Activated CD8-positive, alpha-beta T cell treated with anti-CD3 and anti-CD28 coated beads, Interleukin-2, amount 10 ng/mL, durations not matched to agents 7 days and 5 days (primary cell): ENCODE data around the gene MVB12A. TPM values are rescaled to one million over a fixed set of nuclear protein-coding genes. Genes with fewer than 3 reads are reported as not detected.

Experiments
- ATAC-seq: fragments of 150-1000 bp; cut with Tn5 transposase; one replicate; pipeline ENCODE4 v1.10.0; 2021; ENCODE audit warnings: moderate library complexity
- CTCF ChIA-PET: fragments of 350-600 bp; sonication (Branson Sonifier 250); formaldehyde crosslinking; loops from one replicate; lab custom pipeline; 2021; ENCODE audit warnings: antibody characterized with exemption; lab: Charles Lee
- POLR2A ChIA-PET: fragments of 350-600 bp; sonication (Branson Sonifier 250); formaldehyde crosslinking; loops from one replicate; lab custom pipeline; 2021; ENCODE audit warnings: antibody characterized with exemption; lab: Charles Lee
- DNase-seq: peaks from one replicate; pipeline ENCODE4 v3.0.0-alpha.2; 2020
- H3K27ac Mint-ChIP-seq: one replicate; pipeline ENCODE4 v1.8.0; 2021; ENCODE audit warnings: mild to moderate bottlenecking, mixed read lengths
- H3K27me3 Mint-ChIP-seq: one replicate; pipeline ENCODE4 v1.8.0; 2021; ENCODE audit warnings: low read depth, mixed read lengths
- H3K36me3 Mint-ChIP-seq: one replicate; pipeline ENCODE4 v1.8.0; 2021; ENCODE audit warnings: low read depth, mixed read lengths
- H3K4me1 Mint-ChIP-seq: one replicate; pipeline ENCODE4 v1.8.0; 2021; ENCODE audit warnings: low read depth, mixed read lengths
- H3K4me3 Mint-ChIP-seq: one replicate; pipeline ENCODE4 v1.8.0; 2021; ENCODE audit warnings: mild to moderate bottlenecking, mixed read lengths
- H3K9me3 Mint-ChIP-seq: one replicate; pipeline ENCODE4 v1.8.0; 2022; ENCODE audit warnings: mixed read lengths; ENCODE audit not compliant: insufficient read depth
- total RNA-seq, 2 experiments: library from RNA; stranded (reverse); gene quantifications; one replicate each; pipeline ENCODE4 v1.2.3, GENCODE V29; 2021

MVB12A gene
- total RNA-seq, 2 experiments from 2014 or later = 36.6 to 40.3 TPM

GRCh38 chr19:17391371-17392151, 28.3 kb upstream of the MVB12A start:
- no peak overlapping the region for H3K27ac Mint-ChIP-seq
- peak overlapping the region; percentile 79 for H3K4me3 Mint-ChIP-seq
- DNase-seq (no peak), ATAC-seq (no peak)
- H3K4me1 Mint-ChIP-seq = peaks cover 32% of the 10 kb centered on the region
- H3K27me3 Mint-ChIP-seq = peaks cover 15% of the 10 kb centered on the region
- ChIA-PET POLR2A (interaction anchor here (0.6 to 1.7 kb wide), 7 partner anchors 11 to 158 kb away, joined by 3 to 7 read pairs (median 4); partner anchors contain the start of genes BST2 and MVB12A), CTCF (interaction anchor here (1.0 to 4.2 kb wide), 9 partner anchors 11 to 99 kb away, joined by 4 to 13 read pairs (median 5); partner anchors contain the start of genes BST2, DDA1, MRPL34 and MVB12A)
- peaks cover 7% of the 10 kb centered on the region for H3K9me3 Mint-ChIP-seq
- H3K36me3 Mint-ChIP-seq = peaks cover 9% of the 10 kb centered on the region

DNA sequence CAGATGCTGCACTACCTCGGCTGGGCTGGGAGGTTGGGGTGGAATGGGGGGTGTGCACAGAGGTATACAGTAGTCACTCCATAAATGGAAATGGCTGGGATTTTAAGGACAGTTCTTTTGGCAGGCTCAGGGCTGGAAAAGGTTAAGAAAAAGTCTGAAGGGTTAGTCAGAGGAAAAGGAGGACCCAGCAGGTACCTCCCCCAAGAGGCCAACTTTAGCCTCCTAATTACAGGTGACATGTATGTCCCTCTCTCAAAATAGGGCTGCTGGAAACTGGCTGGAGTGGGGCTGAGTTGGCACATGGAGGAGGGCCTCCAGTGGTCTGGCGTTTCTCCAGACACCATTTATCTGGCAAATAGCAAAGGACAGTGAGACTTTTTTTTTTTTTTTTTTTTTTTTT, 26.8 kb upstream of the MVB12A start:
- Mint-ChIP-seq H3K4me3 (no peak overlapping the region), H3K9me3 (peaks cover 7% of the 10 kb centered on the region), H3K36me3 (peaks cover 17% of the 10 kb centered on the region), H3K27ac (no peak overlapping the region), H3K4me1 (peaks cover 35% of the 10 kb centered on the region), H3K27me3 (peaks cover 15% of the 10 kb centered on the region)
- ATAC-seq = no peak
- ChIA-PET CTCF (interaction anchor here (1.6 to 1.8 kb wide), 2 partner anchors 8 to 73 kb away, joined by 4 to 9 read pairs; no protein-coding TSS in a partner anchor), POLR2A (interaction anchor here (3.0 kb wide), 1 partner anchor 13 kb away, joined by 16 read pairs; the partner anchor contains the start of gene BST2)
- no peak for DNase-seq

- ATAC-seq = no peak
- CTCF ChIA-PET = interaction anchor here (0.6 to 2.3 kb wide), 8 partner anchors 8 to 72 kb away, joined by 3 to 14 read pairs (median 4); partner anchors contain the start of gene BST2
These were observed 25.9 kb upstream of the MVB12A start, which contains the start of gene CCDC194 for GRCh38 chr19:17393914-17394313. TSS of gene CCDC194 (minus strand) at chr19:17394196. CDS start at chr19:17394158, 38 bp downstream.

GRCh38 chr19:17394891-17395415, 24.9 kb upstream of the MVB12A start:
- CTCF ChIA-PET = interaction anchor here (0.7 to 2.3 kb wide), 8 partner anchors 9 to 71 kb away, joined by 3 to 14 read pairs (median 4); partner anchors contain the start of gene BST2

More at GRCh38 chr19:17393914-17394313, 25.9 kb upstream of the MVB12A start, which contains the start of gene CCDC194:
- H3K9me3 Mint-ChIP-seq = peaks cover 7% of the 10 kb centered on the region
- H3K27ac Mint-ChIP-seq = peak within 1 kb of the TSS; percentile 82
- H3K27me3 Mint-ChIP-seq = peaks cover 14% of the 10 kb centered on the region
- POLR2A ChIA-PET = interaction anchor here (0.8 to 3.0 kb wide), 2 partner anchors 12 to 28 kb away, joined by 3 to 16 read pairs; partner anchors contain the start of gene BST2
- H3K4me1 Mint-ChIP-seq = peaks cover 35% of the 10 kb centered on the region
- DNase-seq = no peak
- H3K4me3 Mint-ChIP-seq = peak within 1 kb of the TSS; percentile 18
- peaks cover 19% of the 10 kb centered on the region for H3K36me3 Mint-ChIP-seq

DNA sequence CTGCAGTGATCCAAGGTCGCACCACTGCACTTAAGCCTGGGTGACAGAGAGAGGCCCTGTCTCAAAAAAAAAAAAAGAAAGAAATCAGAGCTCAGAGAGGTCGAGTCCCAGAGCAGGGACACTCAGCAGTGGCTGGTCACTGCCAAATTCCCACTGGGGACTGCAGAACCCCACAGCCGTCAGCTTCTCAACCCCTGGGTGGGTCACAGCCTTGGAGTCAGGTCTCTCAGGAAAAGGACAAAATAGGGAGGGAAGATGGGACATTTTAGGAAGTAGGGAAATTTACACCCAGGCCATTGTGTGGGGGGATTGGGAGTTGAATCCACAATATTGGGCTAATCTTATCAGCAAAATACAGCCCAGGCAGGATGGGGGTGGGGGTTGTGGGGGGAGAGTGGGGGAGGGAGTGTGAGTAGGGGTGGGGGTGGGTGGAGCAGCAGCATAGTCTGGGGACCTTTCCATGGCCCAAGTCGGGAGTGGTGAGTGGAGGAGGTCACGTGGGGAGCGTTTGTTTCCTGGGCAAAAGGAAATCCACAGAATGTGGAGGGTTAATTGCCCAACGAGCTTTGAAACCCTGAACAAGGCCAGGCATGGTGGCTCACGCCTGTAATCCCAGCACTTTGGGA, 20.8 kb upstream of the MVB12A start:
- DNase-seq (no peak), ATAC-seq (no peak)
- Mint-ChIP-seq H3K27me3 (no peaks in the 10 kb centered on the region), H3K4me1 (peaks cover 32% of the 10 kb centered on the region), H3K9me3 (no peaks in the 10 kb centered on the region), H3K27ac (no peak overlapping the region), H3K36me3 (peaks cover 45% of the 10 kb centered on the region), H3K4me3 (no peak overlapping the region)
- CTCF ChIA-PET = interaction anchor here (1.0 to 1.2 kb wide), 2 partner anchors 10 to 66 kb away, joined by 3 to 4 read pairs; no protein-coding TSS in a partner anchor
- POLR2A ChIA-PET = no interaction called here

More at GRCh38 chr19:17394891-17395415, 24.9 kb upstream of the MVB12A start:
- peaks cover 8% of the 10 kb centered on the region for H3K27me3 Mint-ChIP-seq
- no peaks in the 10 kb centered on the region for H3K9me3 Mint-ChIP-seq
- peaks cover 20% of the 10 kb centered on the region for H3K36me3 Mint-ChIP-seq
- peaks cover 34% of the 10 kb centered on the region for H3K4me1 Mint-ChIP-seq
- H3K27ac Mint-ChIP-seq = peak overlapping the region; percentile 82
- peak; percentile 38 for ATAC-seq
- H3K4me3 Mint-ChIP-seq = peak overlapping the region; percentile 18
- POLR2A ChIA-PET = interaction anchor here (0.7 to 3.0 kb wide), 3 partner anchors 11 to 88 kb away, joined by 3 to 16 read pairs (median 4); partner anchors contain the start of genes BST2 and MVB12A
- DNase-seq = peak; percentile 84

DNA sequence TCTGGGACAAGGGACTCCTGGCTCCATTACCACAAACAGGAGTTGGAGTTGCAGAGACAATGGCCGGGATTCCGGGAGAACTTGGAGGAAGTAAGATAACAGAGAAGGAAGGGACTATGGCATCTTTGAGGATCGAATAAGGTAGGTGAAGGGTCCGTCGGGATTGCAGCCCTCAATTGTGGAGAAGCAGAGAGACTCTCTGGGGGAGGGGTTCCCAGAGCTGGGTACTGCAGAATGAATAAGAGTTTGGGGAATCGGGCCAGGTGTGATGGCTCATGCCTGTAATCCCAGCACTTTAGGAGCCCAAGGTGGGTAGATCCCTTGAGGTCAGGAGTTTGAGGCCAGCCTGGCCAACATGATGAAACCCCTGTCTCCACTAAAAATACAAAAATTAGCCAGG, 18.2 kb upstream of the MVB12A start:
- ATAC-seq (no peak), DNase-seq (no peak)
- Mint-ChIP-seq H3K27ac (peak overlapping the region; percentile 15), H3K4me1 (peaks cover 31% of the 10 kb centered on the region), H3K36me3 (peaks cover 46% of the 10 kb centered on the region), H3K27me3 (no peaks in the 10 kb centered on the region), H3K4me3 (no peak overlapping the region), H3K9me3 (no peaks in the 10 kb centered on the region)
- ChIA-PET CTCF (no interaction called here), POLR2A (interaction anchor here (0.6 to 1.5 kb wide), 2 partner anchors 10 to 40 kb away, joined by 3 read pairs; no protein-coding TSS in a partner anchor)

DNA sequence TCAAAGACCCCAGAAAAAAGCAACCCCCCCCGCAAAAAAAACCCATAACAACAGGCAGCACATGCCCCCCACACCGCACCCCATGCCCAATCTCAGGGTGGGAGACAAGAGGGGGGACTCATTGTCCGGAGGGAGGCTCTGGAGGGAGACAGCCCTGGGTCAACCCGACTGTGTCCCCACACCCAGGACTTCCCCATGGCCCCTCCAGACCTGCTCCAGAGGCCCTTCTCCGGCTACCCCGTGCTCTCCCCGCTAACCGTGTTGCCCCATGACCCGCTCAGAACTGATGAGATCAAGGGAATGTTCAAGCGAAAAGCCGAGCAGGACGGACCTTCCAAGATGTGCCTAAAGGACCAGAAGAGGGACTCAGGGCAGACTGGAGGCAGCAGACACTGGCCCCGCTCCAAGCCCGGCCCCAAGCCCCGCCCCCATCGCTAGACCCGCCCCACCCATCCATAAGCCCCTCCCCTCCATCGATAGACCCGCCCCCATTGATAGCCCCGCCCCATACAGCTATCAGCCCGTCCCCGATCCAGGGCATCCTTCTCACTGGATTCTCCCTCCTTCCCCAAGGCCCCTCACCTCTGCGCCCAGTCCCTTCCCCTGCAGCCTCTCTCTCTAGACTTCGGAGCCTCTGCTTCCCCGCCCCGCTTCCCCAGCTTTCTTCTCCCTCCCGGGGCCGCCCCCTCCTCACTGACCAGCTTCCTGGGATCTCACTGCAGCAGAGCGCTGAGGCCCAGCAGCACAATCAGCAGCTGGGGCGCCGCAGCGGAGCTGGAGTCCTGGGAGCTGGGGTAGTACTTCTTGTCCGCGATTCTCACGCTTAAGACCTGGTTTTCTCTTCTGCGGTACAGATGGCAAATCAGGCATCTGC, 16.6 kb upstream of the MVB12A start:
- H3K27ac Mint-ChIP-seq = peak overlapping the region; percentile 97
- H3K27me3 Mint-ChIP-seq = no peaks in the 10 kb centered on the region
- CTCF ChIA-PET = interaction anchor here (1.2 kb wide), 2 partner anchors 14 to 63 kb away, joined by 3 to 5 read pairs; no protein-coding TSS in a partner anchor

DNA sequence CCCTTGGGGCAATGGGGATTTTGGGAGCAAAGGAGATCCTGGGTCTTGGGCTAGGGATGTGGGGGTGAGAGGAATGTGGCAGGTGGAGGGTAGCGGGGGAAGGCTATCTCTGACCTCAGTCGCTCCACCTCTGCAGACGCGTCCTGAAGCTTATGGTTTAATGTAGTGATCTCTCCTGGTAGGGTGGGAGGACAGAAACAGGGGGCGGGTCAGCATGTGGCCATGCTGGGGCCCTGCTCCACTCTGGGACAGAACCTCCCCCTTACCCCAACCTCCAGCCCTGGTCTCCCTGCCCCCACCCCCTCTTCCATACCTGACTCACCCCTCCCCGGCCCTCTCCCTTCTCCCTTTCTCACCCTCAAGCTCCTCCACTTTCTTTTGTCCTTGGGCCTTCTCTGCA, 15.8 kb upstream of the MVB12A start:
- Mint-ChIP-seq H3K4me3 (peak overlapping the region; percentile 86), H3K36me3 (peaks cover 46% of the 10 kb centered on the region), H3K27ac (peak overlapping the region; percentile 97), H3K27me3 (no peaks in the 10 kb centered on the region), H3K4me1 (peaks cover 42% of the 10 kb centered on the region), H3K9me3 (no peaks in the 10 kb centered on the region)
- ATAC-seq (no peak), DNase-seq (peak; percentile 38)
- CTCF ChIA-PET = interaction anchor here (1.0 to 1.2 kb wide), 3 partner anchors 14 to 62 kb away, joined by 3 to 5 read pairs (median 3); no protein-coding TSS in a partner anchor
- POLR2A ChIA-PET = no interaction called here

More for the DNA sequence above, 16.6 kb upstream of the MVB12A start:
- POLR2A ChIA-PET = interaction anchor here (0.7 to 1.5 kb wide), 3 partner anchors 11 to 122 kb away, joined by 3 to 6 read pairs (median 3); partner anchors contain the start of genes ANKLE1 and MVB12A
- H3K4me1 Mint-ChIP-seq = peaks cover 42% of the 10 kb centered on the region
- ATAC-seq (no peak), DNase-seq (peak; percentile 60)
- peak overlapping the region; percentile 86 for H3K4me3 Mint-ChIP-seq
- H3K9me3 Mint-ChIP-seq = no peaks in the 10 kb centered on the region
- H3K36me3 Mint-ChIP-seq = peaks cover 50% of the 10 kb centered on the region

DNA sequence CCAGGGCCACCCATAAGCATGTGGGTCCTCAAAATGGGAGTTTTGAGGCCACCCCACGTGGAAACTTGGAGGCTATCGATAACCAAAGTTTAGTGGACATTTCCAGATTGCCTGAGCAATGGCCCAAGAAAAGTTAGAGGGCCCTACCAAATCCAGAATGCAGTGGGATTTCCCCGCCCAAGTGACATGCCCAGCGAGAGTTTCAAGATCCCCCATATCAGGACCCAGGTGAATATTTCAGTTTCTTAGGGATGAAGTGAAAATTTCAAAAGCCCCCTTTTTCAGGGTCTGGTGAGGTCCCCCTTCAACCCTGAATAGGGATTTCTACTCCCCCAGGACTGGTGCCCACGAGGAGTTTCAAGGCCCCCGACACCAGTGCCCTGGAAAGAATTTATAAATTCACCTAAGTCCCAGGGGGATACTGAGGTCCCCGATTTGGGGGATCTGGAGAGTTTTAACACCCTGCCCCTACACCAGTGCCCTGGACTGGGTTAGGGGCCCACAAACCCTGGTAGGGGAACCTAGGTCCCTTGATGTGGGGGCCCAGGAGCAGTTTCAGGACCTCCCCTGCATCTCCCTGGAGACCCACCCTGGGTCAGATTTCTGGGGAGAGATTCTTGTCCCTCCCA, 15.1 kb upstream of the MVB12A start:
- Mint-ChIP-seq H3K36me3 (peaks cover 47% of the 10 kb centered on the region), H3K4me3 (peak overlapping the region; percentile 86), H3K4me1 (peaks cover 42% of the 10 kb centered on the region), H3K27me3 (no peaks in the 10 kb centered on the region), H3K27ac (peak overlapping the region; percentile 97), H3K9me3 (no peaks in the 10 kb centered on the region)
- peak; percentile 31 for DNase-seq
- ChIA-PET CTCF (interaction anchor here (0.9 to 2.4 kb wide), 8 partner anchors 10 to 112 kb away, joined by 3 to 14 read pairs (median 4); partner anchors contain the start of genes CCDC194 and TMEM221), POLR2A (interaction anchor here (0.6 to 3.1 kb wide), 15 partner anchors 10 to 877 kb away, joined by 3 to 36 read pairs (median 5); partner anchors contain the start of genes CCDC194, DDA1, JAK3 and MVB12A)
- no peak for ATAC-seq
